HCT116 (cell line): Measurements from ENCODE around the gene CACNA1S. TPM values are rescaled to one million over a fixed set of nuclear protein-coding genes. Genes with fewer than 3 reads are reported as not detected.

Experiments
- ATAC-seq: fragments of 200-7000 bp; cut with Tn5 transposase; 2 replicates; pipeline ENCODE4 v1.9.1; 2020; ENCODE audit warnings: mild to moderate bottlenecking, moderate library complexity
- BruUV-seq: library from RNA; stranded (reverse); fragments of 400-500 nt; replicated peaks from 2 replicates; lab custom pipeline; 2021; lab: Mats Ljungman, UMichigan
- CTCF ChIA-PET: fragments of 300-600 bp; sonication (Branson Sonifier 250); formaldehyde crosslinking; loops from one replicate; lab custom pipeline; 2021; ENCODE audit warnings: antibody characterized with exemption; lab: Charles Lee
- POLR2A ChIA-PET: fragments of 300-600, 350-600 bp; sonication (Branson Sonifier 250); formaldehyde crosslinking; loops from one replicate; lab custom pipeline; 2021; ENCODE audit warnings: antibody characterized with exemption; lab: Charles Lee
- RAD21 ChIA-PET, 2 experiments: fragments of 300-600 bp; sonication (Branson Sonifier 250); formaldehyde crosslinking; loops; one replicate each; lab custom pipeline; 2023; ENCODE audit warnings: low total read pairs in 2 of 2; ENCODE audit not compliant: uncharacterized antibody in 2 of 2, unreplicated experiment in 2 of 2, low non-redundant PET in 1 of 2; lab: Charles Lee
- DNase-seq: peaks from one replicate; pipeline ENCODE4 v3.0.0-alpha.2; 2010; ENCODE audit warnings: low read depth, low spot score
- H2AFZ ChIP-seq: fragments of 200-600 bp; shearing (Covaris generic), sonication (generic); 2 replicates; pipeline ENCODE4 v1.6.1; 2017; ENCODE audit warnings: low read depth, mixed run types, mixed read lengths, antibody characterized with exemption, low read length; ENCODE audit not compliant: poor library complexity, severe bottlenecking
- H3K27ac ChIP-seq: 2 replicates; pipeline ENCODE4 v1.5.1; 2012; ENCODE audit warnings: low read depth, low read length
- H3K27me3 ChIP-seq: fragments of 200-600 bp; sonication (generic); 2 replicates; pipeline ENCODE4 v1.6.1; 2016; ENCODE audit warnings: mixed run types, low read length, mixed read lengths; ENCODE audit not compliant: insufficient read depth
- H3K36me3 ChIP-seq, 2 experiments: fragments of 200-500 bp in 1 of 2; fragments of 200-600 bp in 1 of 2; sonication (Bioruptor generic) in 1 of 2; sonication (generic) in 1 of 2; 2 replicates each; pipeline versions ENCODE4 v1.5.1 to v1.6.1; 2014 to 2016; ENCODE audit warnings: low read length in 2 of 2, inconsistent platforms in 1 of 2, mixed read lengths in 1 of 2, mixed run types in 1 of 2; ENCODE audit not compliant: insufficient read depth in 2 of 2, control insufficient read depth in 1 of 2
- H3K4me1 ChIP-seq, 2 experiments: fragments of 200-600 bp in 1 of 2; sonication (generic) in 1 of 2; 2 replicates each; pipeline versions ENCODE4 v1.5.1 to v1.6.1; 2012 to 2017; ENCODE audit warnings: low read length in 2 of 2, inconsistent platforms in 1 of 2, mild to moderate bottlenecking in 1 of 2, mixed read lengths in 1 of 2, mixed run types in 1 of 2, moderate library complexity in 1 of 2; ENCODE audit not compliant: insufficient read depth in 2 of 2, control insufficient read depth in 1 of 2
- H3K4me2 ChIP-seq: fragments of 200-600 bp; sonication (generic); 2 replicates; pipeline ENCODE4 v1.6.1; 2017; ENCODE audit warnings: mixed run types, low read length, mixed read lengths
- H3K4me3 ChIP-seq, 2 experiments: fragments of 200-600 bp in 1 of 2; sonication (generic) in 1 of 2; replicated peaks in 1 of 2; 2 replicates each; pipeline ENCODE4 v1.5.1; 2011 to 2016; ENCODE audit warnings: low read length in 2 of 2, control low read depth in 1 of 2, low read depth in 1 of 2, mild to moderate bottlenecking in 1 of 2, mixed read lengths in 1 of 2, mixed run types in 1 of 2
- H3K79me2 ChIP-seq: fragments of 200-600 bp; sonication (generic); 2 replicates; pipeline ENCODE4 v1.6.1; 2017; ENCODE audit warnings: mild to moderate bottlenecking, mixed run types, low read length, moderate library complexity, mixed read lengths; ENCODE audit not compliant: insufficient read depth
- H3K9ac ChIP-seq: fragments of 200-600 bp; sonication (generic); 2 replicates; pipeline ENCODE4 v1.6.1; 2016; ENCODE audit warnings: low read length, mixed read lengths
- H3K9me2 ChIP-seq: fragments of 200-600 bp; sonication (generic), shearing (Covaris generic); 2 replicates; pipeline ENCODE4 v1.6.1; 2017; ENCODE audit warnings: mixed run types, mild to moderate bottlenecking, moderate library complexity; ENCODE audit not compliant: insufficient read depth
- H3K9me3 ChIP-seq, 2 experiments: fragments of 200-500 bp in 1 of 2; fragments of 200-600 bp in 1 of 2; sonication (Bioruptor generic) in 1 of 2; sonication (generic) in 1 of 2; 2 replicates each; pipeline ENCODE4 v1.6.1; 2014 to 2017; ENCODE audit warnings: low read length in 2 of 2, mixed read lengths in 2 of 2, inconsistent platforms in 1 of 2, low read depth in 1 of 2, mild to moderate bottlenecking in 1 of 2, mixed run types in 1 of 2, moderate library complexity in 1 of 2; ENCODE audit not compliant: control insufficient read depth in 1 of 2, insufficient read depth in 1 of 2
- H4K20me1 ChIP-seq: fragments of 200-600 bp; sonication (generic), shearing (Covaris generic); 2 replicates; pipeline ENCODE4 v1.6.1; 2017; ENCODE audit warnings: mixed run types, mild to moderate bottlenecking, moderate library complexity; ENCODE audit not compliant: insufficient read depth
- CBX3 ChIP-seq: IDR thresholded peaks from 2 replicates; pipeline ENCODE4 v1.6.1; 2012; ENCODE audit warnings: low read depth
- CEBPB ChIP-seq: IDR thresholded peaks from 2 replicates; pipeline ENCODE4 v1.6.1; 2012; ENCODE audit warnings: low read depth
- EGR1 ChIP-seq: IDR thresholded peaks from 2 replicates; pipeline ENCODE4 v1.6.1; 2012; ENCODE audit warnings: low read depth
- ELF1 ChIP-seq: IDR thresholded peaks from 2 replicates; pipeline ENCODE4 v1.6.1; 2012; ENCODE audit warnings: low read depth, borderline replicate concordance
- EZH2phosphoT487 ChIP-seq: fragments of 200-600 bp; IDR thresholded peaks from 2 replicates; pipeline ENCODE4 v1.6.1; 2018; ENCODE audit warnings: antibody characterized with exemption, borderline replicate concordance
- JUND ChIP-seq: IDR thresholded peaks from 2 replicates; pipeline ENCODE4 v1.6.1; 2012
- POLR2A ChIP-seq: IDR thresholded peaks from 2 replicates; pipeline ENCODE4 v1.7.0; 2011; ENCODE audit warnings: borderline replicate concordance; ENCODE audit not compliant: insufficient read depth, insufficient read length; ENCODE audit errors: extremely low read depth
- POLR2AphosphoS5 ChIP-seq: IDR thresholded peaks from 2 replicates; pipeline ENCODE4 v1.6.1; 2011; ENCODE audit warnings: mild to moderate bottlenecking, low read depth, low read length, moderate library complexity
- SP1 ChIP-seq: IDR thresholded peaks from 2 replicates; pipeline ENCODE4 v1.6.1; 2012; ENCODE audit warnings: low read depth
- TCF7L2 ChIP-seq: IDR thresholded peaks from 2 replicates; pipeline ENCODE4 v1.7.0; 2011; ENCODE audit warnings: borderline replicate concordance, inconsistent platforms; ENCODE audit not compliant: insufficient read depth, insufficient read length; ENCODE audit errors: extremely low read depth
- ZBTB33 ChIP-seq: IDR thresholded peaks from 2 replicates; pipeline ENCODE4 v1.6.1; 2011; ENCODE audit warnings: mild to moderate bottlenecking, low read length, moderate library complexity; ENCODE audit not compliant: insufficient replicate concordance; ENCODE audit errors: extremely low read depth
- ZNF274 ChIP-seq: fragments of 200-500 bp; sonication (Bioruptor generic); IDR thresholded peaks from 2 replicates; pipeline ENCODE4 v1.6.1; 2014; ENCODE audit warnings: mild to moderate bottlenecking, low read depth, low read length, inconsistent platforms
- intact Hi-C: fragments of 100-400 bp; cut with micrococcal nuclease; formaldehyde crosslinking; loops from 2 replicates; pipeline ENCODE4 v1.10.0; 2022
- total RNA-seq: library from RNA; stranded (reverse); gene quantifications from one replicate; pipeline ENCODE4 v1.2.1, GENCODE V29; 2021; ENCODE audit not compliant: unreplicated experiment
- TF ChIP-seq, protein P1 (sequence below): IDR thresholded peaks from 2 replicates; pipeline ENCODE4 v1.6.1; 2012

CACNA1S gene
- total RNA-seq, 1 experiment from 2014 or later = not detected

DNA sequence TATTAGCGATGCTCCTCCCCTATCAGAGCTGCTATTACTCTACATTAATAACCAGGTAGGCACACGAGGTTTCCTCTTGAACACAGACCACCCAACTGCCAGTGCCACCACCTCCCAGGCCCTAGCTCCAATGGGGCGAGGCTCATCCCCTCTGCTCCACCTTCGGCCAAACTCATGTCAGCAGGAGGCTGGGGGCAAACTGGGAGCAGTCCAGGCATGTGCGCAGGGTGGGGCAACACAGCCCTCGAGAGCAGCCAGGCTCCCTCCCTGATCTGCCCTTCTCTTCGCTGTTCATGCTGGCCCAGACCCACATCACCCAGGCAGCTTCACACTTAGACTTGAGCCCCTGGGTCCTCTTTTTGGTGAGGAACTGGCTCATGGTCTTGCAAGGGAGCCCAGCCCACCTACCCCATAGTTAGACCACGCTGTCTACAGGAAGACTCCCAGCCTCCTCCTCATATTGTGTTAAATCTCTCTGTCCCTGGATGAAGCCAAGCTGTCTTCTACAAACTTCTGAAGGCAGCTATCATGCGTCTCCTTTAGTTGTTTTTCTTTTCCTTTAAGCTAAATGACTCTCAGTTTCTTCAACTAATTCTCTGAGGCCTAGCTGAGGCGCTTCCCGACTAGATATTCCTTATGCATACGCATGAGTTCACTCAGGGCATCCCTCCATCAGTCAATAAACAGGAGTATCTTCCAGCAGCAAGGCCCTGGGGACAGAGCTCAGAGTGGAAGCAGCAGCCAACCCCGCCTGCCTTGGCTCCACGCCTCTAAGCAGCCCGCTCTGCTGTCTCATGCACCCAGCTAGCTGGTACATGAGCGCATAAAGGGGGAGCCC, 30.0 kb upstream of the CACNA1S start (continued):
- TF ChIP-seq ZNF274 = no peak
- TF ChIP-seq SP1 = no peak
- TF ChIP-seq EGR1 = no peak
- no peak for TF ChIP-seq CEBPB
- no peak for TF ChIP-seq TCF7L2
- no peak for TF ChIP-seq CBX3
- no peak for TF ChIP-seq ZBTB33
- TF ChIP-seq, all 23 proteins: peak for 0

GRCh38 chr1:201141418-201141817, 29.2 kb upstream of the CACNA1S start:
- POLR2A ChIA-PET = no interaction called here
- Histone ChIP-seq H3K9ac (no peak overlapping the region), H3K27me3 (no peaks in the 10 kb centered on the region), H3K36me3 (peaks cover 21 to 34% of the 10 kb centered on the region in 2 experiments), H2AFZ (no peak overlapping the region), H3K9me3 (no peaks in the 10 kb centered on the region), H3K4me3 (no peak overlapping the region), H3K4me2 (no peak overlapping the region), H3K9me2 (no peaks in the 10 kb centered on the region), H3K4me1 (no peaks in the 10 kb centered on the region), H3K79me2 (no peaks in the 10 kb centered on the region), H4K20me1 (no peaks in the 10 kb centered on the region), H3K27ac (no peak overlapping the region)
- ATAC-seq (no peak), DNase-seq (no peak)
- RAD21 ChIA-PET = no interaction called here
- intact Hi-C loops = no loop called here
- no TSS peak for BruUV-seq
- no peak for TF ChIP-seq TCF7L2
- TF ChIP-seq CBX3 = no peak
- TF ChIP-seq, protein P1, sequence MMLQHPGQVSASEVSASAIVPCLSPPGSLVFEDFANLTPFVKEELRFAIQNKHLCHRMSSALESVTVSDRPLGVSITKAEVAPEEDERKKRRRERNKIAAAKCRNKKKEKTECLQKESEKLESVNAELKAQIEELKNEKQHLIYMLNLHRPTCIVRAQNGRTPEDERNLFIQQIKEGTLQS = no peak
- TF ChIP-seq ELF1 = no peak
- TF ChIP-seq ZNF274 = no peak
- TF ChIP-seq EZH2phosphoT487 = no peak
- TF ChIP-seq EGR1 = no peak
- no peak for TF ChIP-seq JUND
- TF ChIP-seq POLR2A = no peak
- no peak for TF ChIP-seq POLR2AphosphoS5
- CTCF ChIA-PET = no interaction called here
